ENCODE measurements around the gene MAP3K8. TPM values are rescaled to one million over a fixed set of nuclear protein-coding genes. Genes with fewer than 3 reads are reported as not detected.

The MAP3K8 gene
- total and polyA plus RNA-seq, 9 of the 15 experiments (the other 6 are each of a cell fraction or from before 2014, with no cell fraction given), result 6.9 to 23.6 (median 13.6) TPM

DNA sequence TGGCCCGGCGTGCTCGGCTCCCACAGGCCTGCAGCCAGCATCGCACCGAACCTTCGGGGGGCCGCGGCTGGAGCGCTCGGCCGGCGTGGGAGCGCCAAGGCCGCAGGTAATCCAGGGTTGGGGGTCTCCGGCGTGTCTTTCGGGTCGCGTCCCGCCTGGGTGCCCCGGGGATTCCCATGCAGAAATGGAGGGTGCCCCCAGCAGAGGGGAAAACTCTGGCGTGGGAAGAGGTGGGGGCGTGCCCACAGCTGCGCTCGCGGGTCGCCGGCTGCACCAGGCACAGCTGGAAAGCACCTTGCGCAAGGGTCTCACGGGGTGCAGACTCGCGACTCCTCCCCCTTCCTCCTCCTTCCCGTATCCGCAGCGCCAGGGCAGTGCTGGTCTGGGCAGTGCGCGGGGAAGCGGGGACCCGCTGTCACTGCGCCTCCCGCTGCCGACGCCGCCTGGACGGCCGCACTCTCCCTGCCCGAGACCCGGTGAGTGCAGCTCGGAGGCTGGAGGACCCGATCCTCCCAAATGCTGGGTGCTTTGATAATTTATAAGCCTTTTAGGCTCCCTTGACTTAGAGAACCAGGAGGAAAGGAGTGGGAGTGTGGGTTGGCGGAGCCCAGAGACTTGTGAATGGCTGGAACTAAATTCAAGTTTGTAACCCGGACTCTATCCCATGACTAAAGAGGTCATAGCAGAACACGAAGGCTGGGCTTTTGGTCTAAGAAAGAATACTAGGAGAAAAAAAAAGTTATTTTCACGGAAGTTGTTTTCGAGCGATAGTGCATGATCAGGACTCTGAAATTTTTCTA is 489 bp downstream of the MAP3K8 start (continued):
- peak; percentile 71; the same call in 1 of the 2 replicates for TF ChIP-seq PHF8 (IDR thresholded peaks at IDR 0.05; ENCODE audit: borderline replicate concordance, low read length)
- TF ChIP-seq THAP12 (CRISPR knock-in tag; IDR thresholded peaks at IDR 0.05), result 0 out of 2 replicates have a peak, but pooled peaks have one; percentile 51
- no peak for TF ChIP-seq PTBP1 (IDR thresholded peaks at IDR 0.05; ENCODE audit: low read depth, low read length)
- TF ChIP-seq BRCA1 (IDR thresholded peaks at IDR 0.05), result no peak
- no peak for TF ChIP-seq BRCA1 (CRISPR knock-in tag; IDR thresholded peaks at IDR 0.05)
- TF ChIP-seq SIX5 (IDR thresholded peaks at IDR 0.05; ENCODE audit: borderline replicate concordance in 1 of 2, insufficient read depth in 1 of 2, low read depth in 1 of 2, low read length in 2 of 2), result no peak
- TF ChIP-seq, protein P1, sequence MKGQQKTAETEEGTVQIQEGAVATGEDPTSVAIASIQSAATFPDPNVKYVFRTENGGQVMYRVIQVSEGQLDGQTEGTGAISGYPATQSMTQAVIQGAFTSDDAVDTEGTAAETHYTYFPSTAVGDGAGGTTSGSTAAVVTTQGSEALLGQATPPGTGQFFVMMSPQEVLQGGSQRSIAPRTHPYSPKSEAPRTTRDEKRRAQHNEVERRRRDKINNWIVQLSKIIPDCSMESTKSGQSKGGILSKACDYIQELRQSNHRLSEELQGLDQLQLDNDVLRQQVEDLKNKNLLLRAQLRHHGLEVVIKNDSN (CRISPR knock-in tag; IDR thresholded peaks at IDR 0.05), result peak; percentile 64
- TF ChIP-seq HMGN3 (IDR thresholded peaks at IDR 0.05; ENCODE audit: borderline replicate concordance, extremely low read depth, insufficient read length, low read depth, low read length), result peak; percentile 60
- TF ChIP-seq CREB1 (IDR thresholded peaks at IDR 0.05), result no peak
- 0 out of 2 replicates have a peak, but pooled peaks have one; percentile 51 for TF ChIP-seq CREB1 (CRISPR knock-in tag; IDR thresholded peaks at IDR 0.05)
- no peak for TF ChIP-seq NUFIP1 (IDR thresholded peaks at IDR 0.05; ENCODE audit: partially characterized antibody)
- TF ChIP-seq ZBTB8A (IDR thresholded peaks at IDR 0.05; ENCODE audit: partially characterized antibody), result no peak
- TF ChIP-seq ZNF121 (CRISPR knock-in tag; conservative IDR thresholded peaks at IDR 0.05), result no peak
- TF ChIP-seq CC2D1A (IDR thresholded peaks at IDR 0.05), result no peak
- no peak for TF ChIP-seq ZSCAN29 (IDR thresholded peaks at IDR 0.05)
- TF ChIP-seq RBM17 (IDR thresholded peaks at IDR 0.05; ENCODE audit: borderline replicate concordance, low read depth, low read length), result no peak
- TF ChIP-seq, protein P2, sequence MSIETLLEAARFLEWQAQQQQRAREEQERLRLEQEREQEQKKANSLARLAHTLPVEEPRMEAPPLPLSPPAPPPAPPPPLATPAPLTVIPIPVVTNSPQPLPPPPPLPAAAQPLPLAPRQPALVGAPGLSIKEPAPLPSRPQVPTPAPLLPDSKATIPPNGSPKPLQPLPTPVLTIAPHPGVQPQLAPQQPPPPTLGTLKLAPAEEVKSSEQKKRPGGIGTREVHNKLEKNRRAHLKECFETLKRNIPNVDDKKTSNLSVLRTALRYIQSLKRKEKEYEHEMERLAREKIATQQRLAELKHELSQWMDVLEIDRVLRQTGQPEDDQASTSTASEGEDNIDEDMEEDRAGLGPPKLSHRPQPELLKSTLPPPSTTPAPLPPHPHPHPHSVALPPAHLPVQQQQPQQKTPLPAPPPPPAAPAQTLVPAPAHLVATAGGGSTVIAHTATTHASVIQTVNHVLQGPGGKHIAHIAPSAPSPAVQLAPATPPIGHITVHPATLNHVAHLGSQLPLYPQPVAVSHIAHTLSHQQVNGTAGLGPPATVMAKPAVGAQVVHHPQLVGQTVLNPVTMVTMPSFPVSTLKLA (conservative IDR thresholded peaks at IDR 0.05), result peak; percentile 31 to 62; a peak in 2 of 4 replicates
- no peak for TF ChIP-seq MTA2 (IDR thresholded peaks at IDR 0.05; ENCODE audit: low read depth)
